ACHN (cell line): ENCODE measurements around the gene PPP1R37.
"Not testable (repeated sequence)": the region's sequence is repeated elsewhere in the genome, so short reads cannot be mapped to it uniquely, and the experiment has no call there.

Experiments used
- DNase-seq: peaks from one replicate; pipeline ENCODE4 v3.0.0-alpha.2; 2015
- in situ Hi-C: cut with HindIII; loops from 2 replicates; pipeline ENCODE4 v1.10.0; 2017; ENCODE audit warnings: low sequenced_read_pairs, low pct_ligation_motif_present, low pct_unique_long_range_greater_than_20kb

PPP1R37 gene

GRCh38 chr19:45106363-45106762, 13.4 kb downstream of the PPP1R37 start:
- in situ Hi-C loops, DNase-seq: not testable (repeated sequence)

- in situ Hi-C loops: no loop called here
- DNase-seq: no peak
Observed at GRCh38 chr19:45107621-45108150, 14.7 kb downstream of the PPP1R37 start.

- DNase-seq: no peak
- in situ Hi-C loops: no loop called here
Observed at GRCh38 chr19:45110851-45111266, 17.9 kb downstream of the PPP1R37 start.

DNA sequence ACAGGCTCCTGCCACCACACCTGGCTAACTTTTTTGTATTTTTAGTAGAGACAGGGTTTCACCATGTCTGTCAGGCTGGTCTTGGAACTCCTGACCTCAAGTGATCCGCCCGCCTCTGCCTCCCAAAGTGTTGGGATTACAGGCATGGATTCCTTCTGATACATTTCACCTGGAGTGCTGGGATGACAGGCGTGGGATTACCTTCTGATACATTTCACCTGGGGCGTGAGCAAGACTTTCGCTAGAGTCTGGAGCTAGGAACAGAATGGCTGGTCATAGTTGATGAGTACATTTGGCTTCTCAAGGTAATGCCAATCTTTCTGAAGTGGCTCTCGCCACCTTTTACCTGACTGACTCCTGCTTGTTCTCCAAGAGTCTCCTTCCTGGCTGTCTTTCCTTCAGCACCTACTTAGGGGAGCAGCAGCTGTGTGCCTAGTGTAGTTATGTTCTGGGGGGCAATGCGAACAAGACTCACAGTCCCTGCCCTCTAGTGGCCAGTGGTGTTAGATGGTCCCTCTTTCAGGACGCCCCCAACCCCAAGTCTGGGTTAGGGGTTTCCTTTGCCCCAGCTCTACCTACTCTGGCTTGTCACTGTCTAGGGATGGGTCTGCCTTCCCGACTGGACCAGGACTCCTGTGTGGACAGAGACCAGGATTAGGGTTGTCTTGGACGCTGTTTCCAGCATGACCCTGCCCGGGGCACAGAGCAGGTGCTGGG, 19.3 kb downstream of the PPP1R37 start:
- DNase-seq: no peak
- in situ Hi-C loops: no loop called here

DNA sequence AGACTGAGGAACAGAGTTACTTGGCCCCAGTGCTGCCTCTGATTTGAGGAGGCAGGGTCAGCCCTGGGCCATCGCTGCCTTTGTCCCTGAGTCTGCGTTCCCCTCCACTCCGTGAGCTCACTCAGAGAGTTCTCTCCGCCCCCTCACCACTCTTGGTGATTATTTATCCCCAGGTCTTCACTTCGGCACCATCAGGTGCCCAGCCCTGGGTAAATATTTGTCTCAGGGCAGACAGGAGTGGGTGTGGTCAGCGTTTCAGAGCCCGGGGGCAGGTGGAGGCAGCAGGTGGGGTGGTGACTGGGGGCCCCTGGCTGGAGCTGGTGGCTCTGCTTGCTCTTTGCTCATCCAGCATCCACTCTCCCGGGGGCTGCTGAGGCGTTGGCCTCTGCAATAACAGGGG, 20.6 kb downstream of the PPP1R37 start:
- in situ Hi-C loops: no loop called here
- DNase-seq: no peak

DNA sequence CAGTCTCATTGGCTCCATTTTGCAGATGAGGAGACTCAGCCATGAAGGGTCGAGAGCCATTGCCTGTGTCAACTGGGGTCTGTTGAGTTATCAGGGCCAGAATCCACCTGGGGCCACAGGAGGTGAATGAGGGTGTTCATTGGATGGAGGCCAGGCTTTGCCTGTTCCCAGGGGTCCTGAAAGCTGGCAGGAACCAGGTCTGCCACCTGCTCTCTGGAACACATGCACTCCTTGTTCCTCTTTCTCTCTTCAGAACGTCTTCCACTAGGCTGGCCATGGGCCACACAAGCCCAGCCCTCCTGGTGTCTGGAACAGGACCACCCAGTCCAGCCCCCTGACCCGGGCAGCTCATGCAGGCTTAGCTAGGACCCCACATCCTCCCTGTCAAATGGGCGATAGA, 21.1 kb downstream of the PPP1R37 start:
- DNase-seq: no peak

DNA sequence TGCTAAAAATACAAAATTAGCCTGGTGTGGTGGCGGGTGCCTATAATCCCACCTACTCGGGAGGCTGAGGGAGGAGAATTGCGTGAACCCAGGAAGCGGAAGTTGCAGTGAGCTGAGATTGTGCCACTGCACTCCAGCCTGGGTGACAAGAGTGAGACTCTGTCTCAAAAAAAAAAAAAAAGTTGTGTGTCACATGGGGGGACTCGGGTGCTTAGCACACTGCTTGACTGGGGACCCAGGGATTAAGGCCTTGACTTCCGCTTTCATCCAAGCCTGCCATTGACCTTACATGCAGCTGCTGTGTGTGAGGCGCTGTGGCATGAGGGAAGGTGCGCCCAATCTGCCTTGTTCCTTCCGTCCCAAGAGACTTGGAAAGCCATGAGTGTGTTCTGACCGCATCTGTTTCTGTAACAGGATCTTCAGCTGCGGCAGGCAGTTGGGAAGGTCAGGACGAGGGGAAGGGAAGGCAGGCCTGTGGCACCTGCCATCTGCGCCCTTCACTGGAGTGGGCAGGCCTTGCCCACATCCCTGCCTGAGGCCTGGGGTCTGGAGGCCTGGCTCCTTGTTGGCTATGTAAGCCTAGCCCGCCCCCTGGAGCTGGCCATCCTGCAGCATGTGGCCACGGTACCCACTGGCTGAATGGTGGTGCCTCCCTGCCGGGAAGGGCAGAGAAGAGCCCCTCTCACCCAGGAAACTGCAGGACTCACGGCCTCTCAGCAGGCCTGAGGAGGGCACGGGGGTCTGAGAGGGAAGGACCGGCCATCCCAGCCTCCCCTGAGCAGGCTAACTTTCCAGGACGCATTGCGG, 23.0 kb downstream of the PPP1R37 start:
- DNase-seq: no peak

More for the DNA sequence above, 21.1 kb downstream of the PPP1R37 start:
- in situ Hi-C loops: no loop called here

GRCh38 chr19:45117167-45117594, 24.2 kb downstream of the PPP1R37 start:
- in situ Hi-C loops: no loop called here
- no peak for DNase-seq

More for the DNA sequence above, 23.0 kb downstream of the PPP1R37 start:
- in situ Hi-C loops: no loop called here

DNA sequence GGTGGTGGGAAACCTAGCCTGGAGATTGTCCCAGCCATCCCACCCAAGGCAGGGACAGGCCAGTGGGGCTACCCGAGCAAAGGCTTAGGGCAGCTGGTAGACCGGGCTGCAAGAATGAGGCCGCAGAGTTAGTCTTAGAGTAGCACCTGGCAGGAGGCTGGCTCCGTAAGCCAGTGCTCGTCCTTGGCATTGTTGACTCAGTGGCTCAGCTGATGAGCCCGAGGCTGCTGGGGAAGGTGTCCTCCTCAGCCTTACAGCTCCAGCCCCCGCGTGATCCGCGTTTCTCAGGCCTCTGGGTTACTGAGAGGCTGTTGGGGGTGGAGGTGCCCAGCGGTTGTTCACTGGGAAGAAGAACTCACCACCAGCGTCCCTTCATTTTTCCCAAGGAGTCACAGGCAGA, 24.7 kb downstream of the PPP1R37 start:
- in situ Hi-C loops: no loop called here

GRCh38 chr19:45118106-45118505, 25.1 kb downstream of the PPP1R37 start:
- DNase-seq: no peak
- in situ Hi-C loops: no loop called here

More for the DNA sequence above, 24.7 kb downstream of the PPP1R37 start:
- DNase-seq: no peak

DNA sequence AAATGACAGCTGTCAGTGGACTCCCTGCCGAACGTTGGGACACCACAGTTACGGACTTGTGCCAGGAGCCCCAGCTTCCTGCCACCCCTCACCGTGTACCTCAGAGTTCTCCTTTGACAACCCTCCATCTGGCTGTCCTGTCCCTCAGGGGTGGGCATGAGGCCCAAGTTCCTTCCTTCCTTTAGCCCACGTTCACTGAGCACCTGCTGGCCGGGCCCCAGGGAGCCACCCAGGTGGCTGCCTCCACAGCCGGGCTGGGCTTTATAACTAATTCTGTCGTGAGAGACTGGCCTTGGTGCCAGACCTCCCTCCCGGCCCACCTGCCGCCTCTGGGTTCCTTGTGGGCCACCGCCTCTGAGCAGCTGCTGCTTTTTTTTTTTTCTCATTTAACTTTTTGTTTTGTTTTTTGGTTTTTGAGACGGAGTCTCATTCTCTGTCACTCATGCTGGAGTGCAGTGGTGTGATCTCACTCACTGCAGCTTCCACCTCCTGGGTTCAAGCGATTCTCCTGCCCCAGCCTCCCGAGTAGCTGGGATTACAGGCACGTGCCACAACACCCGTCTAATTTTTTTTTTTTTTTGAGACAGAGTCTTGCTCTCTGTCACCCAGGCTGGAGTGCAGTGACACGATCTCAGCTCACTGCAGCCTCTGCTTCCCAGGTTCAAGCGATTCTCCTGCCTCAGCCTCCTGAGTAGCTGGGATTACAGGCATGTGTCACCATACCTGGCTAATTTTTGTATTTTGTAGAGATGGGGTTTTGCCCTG, 25.8 kb downstream of the PPP1R37 start:
- DNase-seq, in situ Hi-C loops: not testable (repeated sequence)

- DNase-seq: no peak
Observed at GRCh38 chr19:45119582-45119981, 26.6 kb downstream of the PPP1R37 start.

DNA sequence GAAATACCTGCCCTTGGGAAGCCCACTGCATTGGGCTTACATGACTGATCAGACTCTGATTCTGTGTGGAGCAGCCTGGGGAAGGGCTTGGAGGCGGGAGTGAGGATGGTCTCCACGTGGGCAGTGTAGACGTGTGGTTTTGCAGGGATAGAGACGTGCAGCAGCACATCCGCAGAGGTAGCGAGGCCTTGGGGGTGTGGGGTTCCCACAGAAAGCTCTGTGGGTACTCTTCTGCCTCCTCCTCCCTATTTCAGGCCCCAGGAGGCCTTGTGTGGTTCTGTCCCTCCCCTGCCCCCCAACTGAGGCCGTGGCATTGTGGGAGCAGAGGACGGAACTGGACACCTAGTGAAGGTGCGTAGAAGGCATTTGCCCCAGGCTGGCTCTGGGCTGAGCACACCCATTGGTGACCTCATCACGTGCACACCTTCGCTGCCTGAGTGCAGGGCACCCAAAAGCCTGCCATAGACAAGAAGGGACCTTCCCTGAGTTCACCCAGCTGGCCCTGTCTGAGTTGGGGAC, 28.9 kb downstream of the PPP1R37 start:
- no peak for DNase-seq
- in situ Hi-C loops: no loop called here

More at GRCh38 chr19:45119582-45119981, 26.6 kb downstream of the PPP1R37 start:
- in situ Hi-C loops: no loop called here

DNA sequence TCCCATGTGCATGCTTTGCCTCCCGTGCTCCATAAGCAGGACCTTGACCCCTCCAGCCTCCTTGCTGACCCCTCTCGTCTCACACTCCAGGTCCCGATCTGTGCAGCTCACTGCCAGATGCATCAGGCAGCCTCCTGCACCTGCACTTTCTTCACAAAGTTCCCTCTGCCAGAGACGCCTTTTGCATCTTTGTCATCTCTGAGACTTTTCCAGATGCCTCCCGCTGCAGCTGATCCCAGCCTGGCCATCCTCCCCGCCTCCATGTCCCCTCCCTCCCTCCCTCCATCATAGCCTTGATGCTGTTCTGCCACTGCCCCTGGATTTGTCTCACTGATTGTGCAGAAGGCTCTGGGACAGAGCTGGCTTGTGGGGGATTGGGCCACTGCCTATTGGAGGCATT, 29.9 kb downstream of the PPP1R37 start:
- in situ Hi-C loops: no loop called here
- DNase-seq: no peak

- DNase-seq: no peak
Observed at GRCh38 chr19:45123440-45123850, 30.5 kb downstream of the PPP1R37 start.

GRCh38 chr19:45124021-45124420, 31.0 kb downstream of the PPP1R37 start:
- in situ Hi-C loops: no loop called here

More at GRCh38 chr19:45123440-45123850, 30.5 kb downstream of the PPP1R37 start:
- in situ Hi-C loops: no loop called here

DNA sequence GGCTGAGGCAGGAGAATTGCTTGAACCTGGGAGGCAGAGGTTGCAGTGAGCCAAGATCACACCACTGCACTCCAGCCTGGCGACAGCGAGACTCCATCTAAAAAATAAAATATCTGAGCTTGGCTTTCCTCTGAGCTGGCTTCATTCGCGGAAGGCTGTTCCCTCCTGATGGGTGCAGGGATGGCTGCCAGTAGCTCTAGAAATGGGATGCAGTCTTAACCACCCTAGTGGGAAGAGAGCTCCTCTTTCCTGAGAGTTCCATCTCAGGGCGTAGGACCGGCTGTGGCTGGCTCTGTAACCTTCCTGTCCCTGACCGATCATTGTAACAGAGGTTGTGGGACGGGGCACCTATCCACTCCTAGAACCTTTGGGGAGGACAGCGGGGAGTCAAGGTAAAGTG, 32.4 kb downstream of the PPP1R37 start:
- in situ Hi-C loops: no loop called here

More at GRCh38 chr19:45124021-45124420, 31.0 kb downstream of the PPP1R37 start:
- no peak for DNase-seq

GRCh38 chr19:45125975-45126493, 33.1 kb downstream of the PPP1R37 start:
- peak; percentile 59 for DNase-seq
- in situ Hi-C loops: no loop called here

More for the DNA sequence above, 32.4 kb downstream of the PPP1R37 start:
- no peak for DNase-seq
